ENCODE data around the gene AATK.

AATK gene

DNA sequence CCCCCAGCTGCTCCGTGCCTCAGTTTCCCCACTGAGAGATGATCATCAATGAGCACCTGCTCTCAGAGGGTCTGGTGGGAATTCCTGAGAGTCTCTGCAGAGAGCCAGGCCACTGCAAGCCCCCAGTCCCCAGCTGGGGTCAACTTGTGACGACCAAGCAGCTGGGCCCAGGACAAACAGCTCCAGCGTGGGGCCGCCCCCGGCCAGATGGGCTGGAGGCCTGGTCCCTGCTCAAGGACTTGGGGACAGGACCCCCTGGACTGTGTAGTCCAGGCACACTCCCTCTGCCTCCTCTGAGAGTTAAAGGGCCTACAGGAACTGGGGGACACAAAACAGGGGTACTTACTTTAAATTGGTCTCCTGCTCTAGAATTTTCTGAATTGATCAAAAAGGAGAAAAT is 16.6 kb upstream of the AATK start:
- no peak for DNase-seq (ENCODE audit: low read depth, low spot score)

DNA sequence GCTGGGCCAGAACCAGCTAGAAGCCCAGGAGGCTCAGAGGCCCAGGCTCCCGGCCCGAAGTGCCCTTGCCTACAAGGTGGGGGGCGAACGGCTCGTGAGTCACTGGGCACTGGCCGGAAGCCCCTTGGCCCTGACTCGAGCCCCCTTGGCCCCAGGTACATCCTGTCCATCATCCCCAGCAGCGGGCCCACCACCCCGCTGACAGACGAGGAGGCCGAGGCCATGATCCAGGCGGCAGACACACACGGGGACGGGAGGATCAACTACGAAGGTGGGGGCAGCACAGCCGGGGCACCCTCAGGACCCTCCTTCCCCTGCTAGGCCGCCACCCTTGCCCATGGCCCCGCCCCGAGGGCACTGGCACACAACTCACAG is 15.8 kb upstream of the AATK start:
- no peak for DNase-seq (ENCODE audit: low read depth, low spot score)

DNA sequence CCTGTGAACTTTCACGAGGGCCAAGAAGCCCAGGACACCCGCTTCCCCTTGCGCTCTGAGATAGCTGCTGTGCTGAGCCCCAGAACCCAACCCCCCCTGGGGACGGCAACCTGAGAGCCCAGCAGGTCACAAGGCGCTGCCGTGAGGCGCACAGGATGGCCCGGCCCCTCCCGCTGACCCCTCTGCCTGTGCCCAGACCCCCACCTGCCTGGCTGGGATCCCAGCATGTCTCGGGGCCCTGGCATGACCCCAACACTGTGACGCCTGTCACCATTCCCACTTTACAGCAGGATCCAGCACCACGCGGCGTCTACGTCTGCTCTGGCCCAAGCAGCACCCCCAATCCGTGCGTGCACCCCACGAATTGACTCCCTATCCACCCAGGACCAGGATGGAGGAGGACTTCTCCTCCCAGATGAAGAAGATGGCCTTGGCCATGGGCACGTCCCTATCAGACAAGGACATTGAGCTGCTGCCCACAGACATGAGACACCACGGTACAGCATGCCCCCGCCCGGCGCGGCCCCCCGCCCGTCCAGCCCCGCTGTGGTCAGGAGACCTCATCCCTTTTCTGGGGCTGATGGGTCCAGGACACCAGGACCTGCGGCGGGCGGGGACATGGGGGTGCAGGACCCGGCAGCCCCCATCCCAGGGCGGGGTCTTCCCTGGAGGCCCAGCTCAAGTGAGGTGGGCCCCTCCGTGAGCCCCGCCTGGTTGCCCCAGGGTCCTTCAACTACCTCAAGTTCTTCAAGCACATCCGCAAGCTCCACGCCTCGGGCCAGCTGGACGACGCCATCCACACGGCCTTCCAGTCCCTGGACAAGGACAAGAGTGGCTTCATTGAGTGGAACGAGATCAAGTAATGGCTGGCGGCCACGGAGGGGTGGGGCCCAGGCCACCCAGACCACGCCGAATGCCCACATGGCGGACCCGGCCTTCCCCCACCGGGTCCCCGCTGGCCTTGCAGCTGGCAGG is 15.1 kb upstream of the AATK start:
- DNase-seq (ENCODE audit: low read depth, low spot score): no peak

DNA sequence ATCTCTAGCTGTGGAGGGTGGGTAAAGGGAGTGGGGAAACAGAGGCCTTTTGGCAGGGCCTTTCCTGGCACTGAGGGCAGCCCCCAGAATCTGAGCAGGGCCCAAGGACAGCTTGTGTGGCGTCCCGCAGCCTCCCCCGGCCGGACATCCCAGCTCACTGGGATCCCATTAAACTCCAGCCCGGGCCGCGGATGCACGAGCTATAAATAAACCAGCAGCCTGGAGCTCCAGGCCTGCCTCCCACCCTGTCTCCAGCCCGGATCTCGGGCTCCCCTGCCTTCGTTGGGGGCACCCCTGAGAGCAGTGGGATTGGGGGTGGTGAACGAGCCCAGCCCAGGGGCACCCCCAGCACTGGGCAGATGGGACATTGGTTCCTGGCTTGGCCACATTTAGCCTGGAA is 13.8 kb upstream of the AATK start:
- DNase-seq (ENCODE audit: low read depth, low spot score): no peak

GRCh38 chr17:81179220-81179619 is 13.2 kb upstream of the AATK start:
- DNase-seq (ENCODE audit: low read depth, low spot score): no peak

DNA sequence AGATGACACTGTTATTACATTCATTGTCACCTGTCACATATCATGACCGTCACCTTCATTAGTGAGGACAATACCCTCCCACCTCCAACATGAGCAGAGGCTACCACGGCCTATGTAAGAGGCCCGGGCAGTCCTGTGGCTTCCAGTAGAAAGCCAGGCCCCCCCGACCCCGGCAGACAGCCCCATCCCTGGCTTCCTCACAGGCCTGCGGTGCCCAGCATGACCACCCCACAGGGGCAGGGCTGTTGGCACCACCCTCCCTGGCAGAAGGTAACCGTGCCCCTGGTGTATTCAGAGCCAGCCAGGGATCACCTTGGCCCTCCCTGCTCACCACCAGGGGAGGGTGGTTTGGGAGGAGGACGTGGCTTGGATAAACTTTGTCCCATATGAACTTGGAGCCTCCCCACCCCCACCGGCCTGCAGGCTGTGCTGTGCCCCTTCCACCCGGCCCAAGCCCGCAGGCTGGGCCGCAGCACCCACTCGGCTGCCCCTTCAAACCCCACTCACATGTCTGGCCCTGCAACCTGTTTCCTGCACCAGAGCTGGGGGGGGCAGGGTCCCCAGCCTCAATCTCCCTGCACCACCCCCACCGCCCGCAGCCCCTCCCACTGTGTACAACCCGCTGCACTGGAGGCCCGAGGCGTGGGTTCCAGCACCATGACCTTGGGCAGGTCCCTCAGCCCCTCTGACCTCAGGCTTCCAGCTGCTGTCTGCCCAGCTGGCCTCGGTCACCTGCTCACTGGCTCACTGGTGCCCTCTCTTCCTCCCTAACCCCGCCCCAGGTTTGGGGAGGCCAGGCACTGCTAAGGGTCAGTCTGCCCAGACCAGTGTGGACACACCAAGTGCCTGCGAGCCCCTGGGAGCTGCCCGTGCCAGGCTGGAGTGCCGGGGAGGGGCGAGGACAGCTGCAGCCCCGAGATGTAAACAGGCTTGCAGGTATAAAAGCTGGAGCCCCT is 12.4 kb upstream of the AATK start:
- DNase-seq (ENCODE audit: low read depth, low spot score): no peak

DNA sequence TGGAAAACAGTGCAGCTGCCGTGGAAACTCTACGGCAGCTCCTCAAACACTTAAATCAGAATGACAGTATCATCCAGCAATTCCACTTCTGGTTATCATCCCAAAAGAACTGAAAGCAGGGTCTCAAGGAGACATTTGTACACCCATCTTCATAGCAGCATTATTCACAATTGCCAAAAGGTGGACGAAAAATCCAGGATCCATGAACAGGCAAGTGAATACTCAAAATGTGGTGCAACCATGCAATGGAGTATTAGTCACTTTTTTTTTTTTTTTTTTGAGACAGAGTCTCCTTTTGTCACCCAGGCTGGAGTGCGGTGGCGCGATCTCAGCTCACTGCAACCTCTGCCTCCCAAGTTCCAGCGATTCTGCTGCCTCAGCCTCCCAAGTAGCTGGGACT is 10.6 kb upstream of the AATK start:
- DNase-seq (ENCODE audit: low read depth, low spot score): no peak

DNA sequence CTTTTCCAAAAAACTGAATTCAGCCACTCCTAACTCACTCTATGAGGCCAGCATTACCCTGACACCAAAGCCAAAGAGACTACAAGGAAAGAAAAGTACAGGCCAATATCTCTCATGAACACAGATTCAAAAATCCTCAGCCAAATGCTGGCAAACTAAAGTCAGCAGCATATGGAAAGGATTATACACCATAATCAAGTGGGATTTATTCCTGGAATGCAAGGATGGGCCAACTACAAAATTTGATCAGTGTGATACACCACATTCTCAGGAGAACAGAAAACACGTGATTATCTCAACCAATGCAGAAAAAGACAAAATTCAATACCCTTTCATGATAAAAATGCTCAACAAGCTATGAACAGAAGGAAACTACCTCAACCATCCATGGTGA is 7.7 kb upstream of the AATK start:
- no peak for DNase-seq (ENCODE audit: low read depth, low spot score)

GRCh38 chr17:81173052-81173761 is 7.2 kb upstream of the AATK start:
- DNase-seq (ENCODE audit: low read depth, low spot score): no peak

GRCh38 chr17:81171941-81172340 is 5.9 kb upstream of the AATK start:
- DNase-seq (ENCODE audit: low read depth, low spot score): no peak

DNA sequence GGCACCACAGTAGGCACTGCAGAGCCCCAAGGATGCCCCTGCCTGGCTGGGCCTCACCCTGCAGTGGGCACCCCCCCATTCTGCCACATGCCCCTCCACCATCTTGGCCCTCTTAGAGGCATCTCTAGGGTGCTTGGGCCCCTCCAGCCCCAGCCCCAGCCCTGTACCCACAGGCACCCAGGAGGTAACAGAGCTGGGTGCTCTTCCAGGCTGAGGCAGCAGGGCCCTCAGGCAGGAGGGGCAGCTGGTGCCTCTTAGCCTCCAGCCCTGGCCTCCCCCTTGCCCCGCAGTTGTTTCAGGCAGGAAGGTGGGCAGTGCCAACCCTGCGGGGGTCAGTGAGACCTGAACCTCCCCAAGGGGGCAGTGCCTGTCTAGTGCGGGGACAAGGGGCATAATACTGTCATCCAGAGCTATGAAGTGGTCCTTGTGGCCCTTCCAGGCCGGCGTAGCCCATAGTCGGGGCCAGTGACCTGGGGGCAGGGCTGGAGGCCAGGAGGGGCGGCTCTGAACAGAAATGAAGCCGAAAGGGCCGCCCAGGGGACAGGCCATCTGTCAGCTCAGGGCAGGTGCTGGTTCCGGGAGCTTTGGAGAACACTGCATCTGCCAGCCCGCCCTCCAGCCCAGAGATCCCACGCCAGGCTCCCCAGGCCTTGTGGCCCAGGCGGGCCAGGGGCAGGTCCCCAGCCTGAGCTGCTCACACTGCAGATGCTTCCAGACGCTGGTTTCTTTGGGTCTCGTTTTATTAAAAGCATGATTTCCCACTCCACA is 4.9 kb upstream of the AATK start:
- no peak for DNase-seq (ENCODE audit: low read depth, low spot score)

- DNase-seq (ENCODE audit: low read depth, low spot score): no peak
Measured at GRCh38 chr17:81169870-81170309, 3.9 kb upstream of the AATK start.

DNA sequence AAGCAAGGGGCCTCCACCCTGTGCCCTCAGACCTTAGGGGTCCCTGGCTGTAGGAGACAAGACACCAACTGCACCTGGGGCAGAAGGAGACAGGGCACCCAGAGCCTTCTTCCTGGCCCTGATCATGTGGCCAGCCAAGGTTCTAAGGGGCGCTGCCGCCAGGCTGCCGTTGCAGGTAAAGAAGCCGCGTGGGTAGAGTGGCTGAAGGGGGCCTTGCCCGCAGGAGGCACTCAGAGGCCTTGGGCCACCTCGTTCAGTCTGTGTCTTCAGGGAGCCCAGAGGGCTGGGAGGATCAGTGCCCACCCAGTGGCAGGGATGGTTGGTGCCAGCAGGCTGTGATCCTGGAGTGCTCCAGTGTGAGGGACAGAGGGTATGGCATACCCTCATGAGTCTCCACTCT is 1.6 kb upstream of the AATK start:
- no peak for DNase-seq (ENCODE audit: low read depth, low spot score)

DNA sequence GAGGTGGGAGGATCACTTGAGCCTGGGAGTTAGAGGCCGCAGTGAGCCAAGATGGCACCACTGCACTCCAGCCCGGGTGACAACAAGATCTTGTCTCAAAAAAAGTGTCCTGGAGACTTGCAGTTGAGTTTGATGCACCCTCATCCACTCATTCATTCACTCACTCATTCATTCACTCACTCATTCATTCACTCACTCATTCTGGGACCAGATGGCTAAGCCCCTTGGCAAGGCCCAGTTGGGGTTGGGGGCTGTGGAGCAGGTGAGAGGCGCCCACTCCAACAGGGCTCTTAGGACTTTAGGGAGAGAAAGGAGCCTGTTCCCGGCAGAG is 1.1 kb upstream of the AATK start:
- DNase-seq (ENCODE audit: low read depth, low spot score): no peak

GRCh38 chr17:81165246-81166032 is 582 bp downstream of the AATK start, which contains the start of gene PVALEF:
Gene PVALEF, plus strand, starts transcription at chr17:81165507. Its CDS starts 15,720 bp downstream, at chr17:81181227.
- no peak for DNase-seq (ENCODE audit: low read depth, low spot score)

DNA sequence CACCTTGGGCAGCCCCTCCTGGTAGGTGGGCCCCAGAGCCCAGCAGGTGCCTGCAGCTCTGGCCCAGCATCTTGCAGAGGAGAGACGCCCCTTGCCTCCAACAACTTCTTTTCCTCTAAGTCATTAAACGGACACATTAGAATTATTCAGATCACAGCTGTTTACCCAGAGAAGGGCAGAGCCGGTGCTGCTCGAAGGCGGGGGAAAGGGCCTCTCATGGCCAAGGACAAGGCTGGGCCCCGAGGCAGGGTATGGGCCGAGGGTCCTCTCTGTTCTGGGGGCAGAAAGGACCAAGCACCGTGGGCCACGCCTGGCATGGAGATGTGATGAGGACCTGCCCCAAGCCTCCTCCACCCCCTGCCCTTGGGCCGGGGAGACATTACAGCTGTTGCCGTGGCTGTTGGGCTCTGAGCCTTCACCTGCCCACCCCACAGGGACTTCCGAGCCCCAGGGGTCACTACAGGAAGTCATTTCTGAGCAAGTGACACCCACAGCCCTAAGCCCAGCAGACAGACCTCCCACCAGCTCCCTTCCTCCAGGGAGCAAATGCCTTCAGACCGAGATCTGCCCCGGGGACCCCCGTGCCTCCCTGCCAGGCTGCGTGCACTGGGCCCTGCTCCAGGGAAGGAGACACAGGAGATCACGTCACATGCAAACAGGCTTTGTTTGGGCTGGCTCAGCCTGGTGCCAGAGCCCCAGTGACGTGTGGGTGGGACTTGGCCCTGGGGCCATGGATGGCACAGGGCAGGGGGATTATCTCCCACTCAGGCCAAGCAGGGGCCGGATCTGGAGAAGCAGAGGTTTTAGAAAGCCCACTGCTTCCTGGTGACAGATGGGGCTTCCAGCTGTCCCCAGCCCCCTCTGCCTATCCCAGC is 1.4 kb downstream of the AATK start:
- no peak for DNase-seq (ENCODE audit: low read depth, low spot score)

- no peak for DNase-seq (ENCODE audit: low read depth, low spot score)
Measured at GRCh38 chr17:81163703-81164370, 2.2 kb downstream of the AATK start.

- no peak for DNase-seq (ENCODE audit: low read depth, low spot score)
Measured at GRCh38 chr17:81163051-81163695, 2.8 kb downstream of the AATK start.
